Ishikawa (cell line): Measurements from ENCODE around the gene DEXI.

Experiments
- CEBPB ChIP-seq: IDR thresholded peaks from 2 replicates; pipeline ENCODE4 v1.6.1; 2012
- CREB1 ChIP-seq: IDR thresholded peaks from 2 replicates; pipeline ENCODE4 v1.6.1; 2012; ENCODE audit warnings: low read depth
- EGR1 ChIP-seq: IDR thresholded peaks from 2 replicates; pipeline ENCODE4 v1.6.1; 2012
- EP300 ChIP-seq: IDR thresholded peaks from 2 replicates; pipeline ENCODE4 v1.6.1; 2012; ENCODE audit warnings: borderline replicate concordance
- FOXM1 ChIP-seq: IDR thresholded peaks from 2 replicates; pipeline ENCODE4 v1.6.1; 2012; ENCODE audit warnings: low read depth, borderline replicate concordance
- MAX ChIP-seq: IDR thresholded peaks from 2 replicates; pipeline ENCODE4 v1.6.1; 2012
- NFIC ChIP-seq: IDR thresholded peaks from 2 replicates; pipeline ENCODE4 v1.6.1; 2012
- RAD21 ChIP-seq: IDR thresholded peaks from 2 replicates; pipeline ENCODE4 v1.6.1; 2012; ENCODE audit warnings: low read depth
- TAF1 ChIP-seq: IDR thresholded peaks from 2 replicates; pipeline ENCODE4 v1.6.1; 2012; ENCODE audit warnings: low read depth, mild to moderate bottlenecking
- TCF12 ChIP-seq: IDR thresholded peaks from 2 replicates; pipeline ENCODE4 v1.6.1; 2012; ENCODE audit warnings: low read depth
- TEAD4 ChIP-seq: IDR thresholded peaks from 2 replicates; pipeline ENCODE4 v1.6.1; 2012
- YY1 ChIP-seq: IDR thresholded peaks from 2 replicates; pipeline ENCODE4 v1.6.1; 2012; ENCODE audit warnings: low read depth
- ZBTB7A ChIP-seq: IDR thresholded peaks from 2 replicates; pipeline ENCODE4 v1.6.1; 2012; ENCODE audit warnings: low read depth
- TF ChIP-seq, protein P1 (sequence below): IDR thresholded peaks from 2 replicates; pipeline ENCODE4 v1.6.1; 2012; ENCODE audit warnings: low read depth, mild to moderate bottlenecking
- TF ChIP-seq, protein P2 (sequence below): IDR thresholded peaks from 2 replicates; pipeline ENCODE4 v1.6.1; 2012

The DEXI gene

GRCh38 chr16:10885246-10885645 is 57.0 kb downstream of the DEXI start:
- TF ChIP-seq TEAD4 (no peak), ZBTB7A (no peak), RAD21 (no peak), TAF1 (no peak), NFIC (no peak), EP300 (no peak), MAX (no peak), FOXM1 (no peak), CEBPB (no peak), CREB1 (no peak), YY1 (no peak), TCF12 (no peak)
- TF ChIP-seq, protein P1, sequence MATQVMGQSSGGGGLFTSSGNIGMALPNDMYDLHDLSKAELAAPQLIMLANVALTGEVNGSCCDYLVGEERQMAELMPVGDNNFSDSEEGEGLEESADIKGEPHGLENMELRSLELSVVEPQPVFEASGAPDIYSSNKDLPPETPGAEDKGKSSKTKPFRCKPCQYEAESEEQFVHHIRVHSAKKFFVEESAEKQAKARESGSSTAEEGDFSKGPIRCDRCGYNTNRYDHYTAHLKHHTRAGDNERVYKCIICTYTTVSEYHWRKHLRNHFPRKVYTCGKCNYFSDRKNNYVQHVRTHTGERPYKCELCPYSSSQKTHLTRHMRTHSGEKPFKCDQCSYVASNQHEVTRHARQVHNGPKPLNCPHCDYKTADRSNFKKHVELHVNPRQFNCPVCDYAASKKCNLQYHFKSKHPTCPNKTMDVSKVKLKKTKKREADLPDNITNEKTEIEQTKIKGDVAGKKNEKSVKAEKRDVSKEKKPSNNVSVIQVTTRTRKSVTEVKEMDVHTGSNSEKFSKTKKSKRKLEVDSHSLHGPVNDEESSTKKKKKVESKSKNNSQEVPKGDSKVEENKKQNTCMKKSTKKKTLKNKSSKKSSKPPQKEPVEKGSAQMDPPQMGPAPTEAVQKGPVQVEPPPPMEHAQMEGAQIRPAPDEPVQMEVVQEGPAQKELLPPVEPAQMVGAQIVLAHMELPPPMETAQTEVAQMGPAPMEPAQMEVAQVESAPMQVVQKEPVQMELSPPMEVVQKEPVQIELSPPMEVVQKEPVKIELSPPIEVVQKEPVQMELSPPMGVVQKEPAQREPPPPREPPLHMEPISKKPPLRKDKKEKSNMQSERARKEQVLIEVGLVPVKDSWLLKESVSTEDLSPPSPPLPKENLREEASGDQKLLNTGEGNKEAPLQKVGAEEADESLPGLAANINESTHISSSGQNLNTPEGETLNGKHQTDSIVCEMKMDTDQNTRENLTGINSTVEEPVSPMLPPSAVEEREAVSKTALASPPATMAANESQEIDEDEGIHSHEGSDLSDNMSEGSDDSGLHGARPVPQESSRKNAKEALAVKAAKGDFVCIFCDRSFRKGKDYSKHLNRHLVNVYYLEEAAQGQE = no peak
- TF ChIP-seq, protein P2, sequence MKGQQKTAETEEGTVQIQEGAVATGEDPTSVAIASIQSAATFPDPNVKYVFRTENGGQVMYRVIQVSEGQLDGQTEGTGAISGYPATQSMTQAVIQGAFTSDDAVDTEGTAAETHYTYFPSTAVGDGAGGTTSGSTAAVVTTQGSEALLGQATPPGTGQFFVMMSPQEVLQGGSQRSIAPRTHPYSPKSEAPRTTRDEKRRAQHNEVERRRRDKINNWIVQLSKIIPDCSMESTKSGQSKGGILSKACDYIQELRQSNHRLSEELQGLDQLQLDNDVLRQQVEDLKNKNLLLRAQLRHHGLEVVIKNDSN = no peak

GRCh38 chr16:10883004-10883403 is 59.3 kb downstream of the DEXI start:
- TF ChIP-seq YY1 (0 out of 2 replicates have a peak, but pooled peaks have one; percentile 27), ZBTB7A (no peak; the same call in 1 of the 2 replicates), MAX (peak; percentile 21; the same call in 1 of the 2 replicates), CREB1 (no peak), TEAD4 (peak; percentile 72; the same call in 1 of the 2 replicates), EP300 (peak; percentile 79), CEBPB (no peak), RAD21 (peak; percentile 17), NFIC (peak; percentile 62), TCF12 (peak; percentile 67; the same call in 1 of the 2 replicates)

DNA sequence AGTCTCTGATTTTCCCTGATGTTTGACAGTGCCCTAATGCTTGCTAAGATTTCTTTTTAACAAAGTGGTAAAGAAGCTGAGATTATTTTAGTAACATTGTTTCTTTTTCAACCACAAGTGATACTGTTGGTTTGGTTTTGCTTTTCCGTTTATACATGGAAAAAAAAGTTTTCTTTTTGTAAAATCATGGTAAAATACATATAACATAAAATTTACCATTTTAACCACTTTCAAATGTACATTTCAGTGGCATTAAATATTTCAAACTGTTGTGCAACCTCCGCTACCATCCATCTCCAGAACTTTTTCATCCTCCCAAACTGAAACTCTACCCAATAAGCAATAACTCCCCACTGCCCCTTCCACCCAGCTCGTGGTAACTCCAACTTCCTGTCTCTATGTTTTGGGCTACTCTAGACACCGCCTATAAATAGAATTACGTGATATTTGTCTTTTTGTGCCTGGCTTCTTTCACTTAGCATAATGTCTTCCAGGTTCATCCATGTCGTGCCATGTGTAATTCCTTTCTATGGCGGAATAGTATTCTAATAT is 60.7 kb downstream of the DEXI start:
- TF ChIP-seq YY1 = no peak
- TF ChIP-seq EP300 = no peak
- TF ChIP-seq CEBPB = no peak

GRCh38 chr16:10880594-10881452 is 61.4 kb downstream of the DEXI start:
- TF ChIP-seq CEBPB (no peak), FOXM1 (no peak), TEAD4 (no peak), EGR1 (no peak), RAD21 (no peak), YY1 (no peak), CREB1 (no peak), EP300 (no peak), TCF12 (no peak), NFIC (no peak), TAF1 (no peak), ZBTB7A (no peak), MAX (no peak)
- TF ChIP-seq, protein P1 = no peak
- TF ChIP-seq, protein P2 = no peak
